Activated T-cell treated with anti-CD3 and anti-CD28 coated beads for 4 hours (primary cell): ENCODE results near the gene CACNG4.

Experiments
- DNase-seq: peaks from one replicate; pipeline ENCODE4 v3.0.0-alpha.2; 2020

Gene CACNG4

DNA sequence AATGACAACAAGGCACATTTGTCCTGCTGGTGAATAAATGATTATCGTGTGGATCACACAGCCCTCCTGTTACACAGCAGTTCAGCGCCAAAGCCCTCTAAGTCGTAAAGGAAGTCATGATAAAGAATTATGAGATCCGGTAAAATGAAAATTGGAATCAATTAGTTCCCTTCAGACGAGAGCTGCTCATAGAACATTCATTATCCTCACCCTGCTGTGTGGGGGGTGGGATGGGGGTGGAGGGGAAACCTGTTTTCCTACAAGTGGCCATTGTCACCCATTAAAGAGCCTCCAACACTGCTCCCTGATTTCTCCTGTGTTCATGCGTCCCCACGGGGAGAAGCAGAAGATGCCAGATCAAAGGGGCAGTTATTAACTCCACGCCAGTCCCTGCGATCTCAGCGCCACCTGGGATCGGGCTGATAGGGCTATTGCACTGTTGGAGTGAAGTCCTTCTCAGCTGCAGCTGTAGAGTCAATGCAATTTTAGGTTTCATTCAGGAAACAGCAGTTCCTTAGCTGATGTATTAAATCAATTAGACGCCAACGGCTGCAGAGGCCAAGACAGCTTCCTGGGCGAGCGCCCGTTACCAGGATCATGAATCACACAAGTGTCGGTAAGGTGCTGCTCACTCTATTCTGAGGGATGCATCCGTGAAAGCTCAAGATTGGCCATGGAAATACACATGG is 19.2 kb upstream of the CACNG4 start:
- DNase-seq, result no peak

DNA sequence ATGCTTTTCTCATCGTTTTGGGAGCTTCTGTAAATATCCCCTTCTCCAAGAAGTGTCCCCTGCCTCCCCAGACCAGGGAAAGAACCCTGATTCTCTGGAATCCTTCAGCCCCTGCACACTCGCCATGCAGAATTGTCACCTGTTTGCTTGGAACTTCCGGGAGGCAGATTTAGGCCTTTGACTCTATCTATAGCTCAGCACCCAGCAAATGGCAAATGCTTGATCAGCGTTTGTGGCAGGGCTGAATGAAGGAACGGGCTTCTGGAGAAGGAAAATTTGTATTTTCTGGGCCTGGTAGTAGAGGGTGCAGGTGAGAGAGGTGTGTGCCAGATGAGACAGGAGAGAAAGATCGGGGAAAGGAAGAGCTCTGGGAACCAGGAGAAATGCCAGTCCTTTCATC is 18.3 kb upstream of the CACNG4 start:
- DNase-seq, result no peak

DNA sequence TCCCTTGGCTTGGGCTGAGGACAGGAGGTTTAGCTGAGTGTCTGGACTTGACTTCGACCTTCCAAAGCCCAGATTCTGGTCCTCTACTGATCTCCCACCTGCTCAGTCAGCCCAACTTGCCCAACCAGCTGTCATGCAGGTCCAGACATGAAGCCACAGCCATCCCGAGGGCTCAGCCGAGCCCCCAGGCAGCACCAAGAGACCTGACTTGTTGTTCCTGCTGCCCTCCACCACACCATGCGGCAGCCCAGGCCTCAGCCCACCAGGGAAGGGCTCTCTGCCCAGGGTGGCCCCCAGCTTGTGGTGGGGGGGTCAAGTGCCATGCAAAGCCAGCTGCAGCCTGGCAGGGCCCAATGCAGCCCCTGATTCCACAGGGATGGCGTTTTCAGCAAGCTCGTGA is 17.2 kb upstream of the CACNG4 start:
- DNase-seq, result no peak

DNA sequence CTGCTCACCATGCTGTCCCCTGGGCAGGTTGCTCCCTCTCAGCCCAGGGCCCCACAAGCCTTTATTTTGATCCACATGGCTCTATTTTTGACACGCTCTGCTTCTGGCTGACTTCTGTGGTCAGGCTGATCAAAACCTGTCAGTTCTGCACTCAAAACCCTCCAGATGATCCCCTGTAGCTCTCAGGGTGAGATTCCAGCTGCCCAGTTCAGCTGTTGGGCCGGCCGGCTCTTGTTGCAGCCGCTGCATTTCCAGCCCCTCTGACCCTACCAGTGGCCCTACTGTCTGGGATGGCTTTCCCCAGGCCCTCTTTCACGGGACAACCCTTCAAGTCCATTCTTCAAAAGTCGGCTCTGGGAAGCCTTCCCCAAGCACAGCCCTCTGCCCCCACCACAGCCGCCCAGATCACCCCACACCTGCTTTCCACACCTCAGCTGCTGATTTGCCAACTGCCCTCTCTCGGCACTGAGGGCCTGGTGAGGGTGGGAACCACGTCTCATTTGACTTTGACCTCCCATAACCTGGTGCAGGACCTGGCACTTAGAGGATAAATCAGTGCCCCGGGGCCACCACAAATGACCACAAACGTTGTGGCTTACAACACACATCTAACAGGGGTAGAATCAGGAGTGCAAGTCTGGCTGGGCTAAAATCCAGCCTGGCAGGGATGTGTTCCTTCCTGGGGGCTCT is 16.3 kb upstream of the CACNG4 start:
- no peak for DNase-seq

DNA sequence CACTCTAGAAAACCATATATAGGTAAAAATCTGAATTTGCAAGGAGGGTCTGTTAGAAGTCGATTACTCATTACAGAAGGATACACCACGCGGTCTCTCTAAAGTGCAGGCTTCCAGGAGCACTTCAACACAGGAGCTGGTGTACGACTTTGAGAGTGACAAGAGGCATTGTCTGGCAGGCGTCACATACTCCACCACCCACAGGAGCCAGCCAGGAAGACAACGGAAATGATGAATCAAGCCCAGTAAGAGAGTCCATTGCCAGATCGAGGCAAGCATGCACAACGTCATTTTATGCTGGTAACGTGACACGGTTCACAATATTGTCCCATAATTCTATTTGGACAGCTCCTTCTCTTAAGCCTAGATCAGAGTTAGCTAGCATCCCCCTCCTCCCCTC is 15.0 kb upstream of the CACNG4 start:
- no peak for DNase-seq

DNA sequence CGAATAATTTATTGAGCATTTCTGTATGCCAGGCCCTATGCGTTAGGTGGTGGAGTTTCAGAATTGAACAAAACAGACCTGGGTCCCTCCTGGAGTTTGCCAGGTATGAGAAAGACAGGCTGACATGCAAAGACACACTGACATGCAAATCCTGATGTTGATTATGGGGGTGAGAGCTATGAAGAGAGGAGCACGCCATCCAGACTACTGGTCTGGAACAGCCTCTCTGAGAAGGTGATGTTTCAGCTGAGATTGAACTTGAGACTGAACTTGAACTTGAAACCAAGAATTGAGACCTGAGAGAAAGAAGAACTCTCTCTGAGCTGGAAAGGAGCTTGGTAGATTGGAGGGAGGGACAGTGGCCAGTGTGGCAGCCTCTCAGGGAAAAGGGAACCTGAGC is 14.2 kb upstream of the CACNG4 start:
- no peak for DNase-seq

DNA sequence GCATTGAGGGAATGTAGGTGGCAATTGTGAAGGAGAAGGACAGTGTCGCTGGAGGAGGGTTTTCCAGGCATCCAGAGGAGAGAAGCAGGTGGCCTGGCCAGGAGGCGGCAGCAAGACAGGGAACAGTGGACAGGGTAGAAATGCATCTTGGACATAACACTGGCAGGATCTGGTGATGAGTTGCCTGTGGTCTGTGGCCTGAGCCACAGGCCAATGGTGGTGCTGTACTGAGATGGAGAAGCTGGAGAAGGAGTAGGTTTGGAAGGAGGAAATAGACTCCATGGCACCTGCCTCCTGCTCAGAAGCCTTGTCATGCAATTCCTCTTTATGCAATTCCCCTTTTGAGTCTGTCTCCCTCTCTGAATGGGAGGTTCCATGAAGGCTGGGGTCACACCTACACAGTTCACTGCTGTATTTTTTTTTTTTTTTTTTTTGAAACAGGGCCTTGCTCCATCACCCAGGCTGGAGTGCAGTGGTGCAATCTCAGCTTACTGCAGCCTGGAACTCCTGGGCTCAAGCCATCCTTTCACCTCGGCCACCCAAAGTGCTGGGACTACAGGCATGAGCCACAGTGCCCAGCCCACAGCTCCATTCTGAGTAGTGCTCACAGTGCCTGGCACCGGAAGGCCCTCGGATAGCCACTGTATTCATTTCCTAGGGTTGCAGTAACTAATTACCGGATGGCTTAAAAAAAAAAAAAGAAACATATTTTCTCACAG is 13.5 kb upstream of the CACNG4 start:
- DNase-seq, result no peak

DNA sequence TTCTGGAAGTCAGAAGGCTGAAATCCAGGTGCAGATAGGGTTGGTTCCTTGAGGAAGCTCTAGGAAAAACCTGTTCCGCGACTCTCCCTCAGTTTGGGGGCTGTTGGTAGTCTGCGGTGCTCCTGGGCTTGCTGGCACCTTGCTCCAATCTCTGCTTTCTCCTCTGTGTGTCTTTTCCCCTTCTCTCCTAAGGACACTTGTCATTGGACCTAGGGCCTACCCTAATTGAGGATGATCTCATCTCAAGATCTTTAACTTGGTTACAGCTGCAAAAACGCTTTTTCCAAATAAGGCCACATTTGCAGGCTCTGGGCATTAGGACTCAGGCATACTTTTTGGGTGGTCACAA is 12.9 kb upstream of the CACNG4 start:
- no peak for DNase-seq

DNA sequence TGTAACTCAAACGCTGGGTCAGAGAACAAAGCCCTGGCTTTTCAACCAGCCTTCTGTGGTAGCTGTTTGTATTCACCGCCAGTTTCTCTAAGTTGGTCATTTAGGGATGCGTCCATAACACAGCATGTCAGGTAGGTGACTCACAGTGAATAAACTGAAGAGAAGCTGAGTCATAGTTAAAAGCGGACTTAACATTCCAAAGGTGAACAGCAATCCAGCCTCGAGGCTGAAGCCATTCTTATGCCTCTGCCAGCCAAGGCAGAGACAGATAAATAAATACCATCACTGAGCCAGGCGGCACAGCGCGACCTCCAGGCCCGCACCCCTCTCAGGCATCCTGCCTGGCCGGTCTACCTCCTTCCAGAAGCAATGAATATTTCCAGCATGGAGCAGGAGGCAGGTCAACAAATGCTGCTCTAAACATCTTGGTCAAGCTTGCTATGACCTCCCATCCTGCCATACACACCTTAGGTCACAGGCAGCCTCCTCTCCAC is 12.4 kb upstream of the CACNG4 start:
- no peak for DNase-seq

DNA sequence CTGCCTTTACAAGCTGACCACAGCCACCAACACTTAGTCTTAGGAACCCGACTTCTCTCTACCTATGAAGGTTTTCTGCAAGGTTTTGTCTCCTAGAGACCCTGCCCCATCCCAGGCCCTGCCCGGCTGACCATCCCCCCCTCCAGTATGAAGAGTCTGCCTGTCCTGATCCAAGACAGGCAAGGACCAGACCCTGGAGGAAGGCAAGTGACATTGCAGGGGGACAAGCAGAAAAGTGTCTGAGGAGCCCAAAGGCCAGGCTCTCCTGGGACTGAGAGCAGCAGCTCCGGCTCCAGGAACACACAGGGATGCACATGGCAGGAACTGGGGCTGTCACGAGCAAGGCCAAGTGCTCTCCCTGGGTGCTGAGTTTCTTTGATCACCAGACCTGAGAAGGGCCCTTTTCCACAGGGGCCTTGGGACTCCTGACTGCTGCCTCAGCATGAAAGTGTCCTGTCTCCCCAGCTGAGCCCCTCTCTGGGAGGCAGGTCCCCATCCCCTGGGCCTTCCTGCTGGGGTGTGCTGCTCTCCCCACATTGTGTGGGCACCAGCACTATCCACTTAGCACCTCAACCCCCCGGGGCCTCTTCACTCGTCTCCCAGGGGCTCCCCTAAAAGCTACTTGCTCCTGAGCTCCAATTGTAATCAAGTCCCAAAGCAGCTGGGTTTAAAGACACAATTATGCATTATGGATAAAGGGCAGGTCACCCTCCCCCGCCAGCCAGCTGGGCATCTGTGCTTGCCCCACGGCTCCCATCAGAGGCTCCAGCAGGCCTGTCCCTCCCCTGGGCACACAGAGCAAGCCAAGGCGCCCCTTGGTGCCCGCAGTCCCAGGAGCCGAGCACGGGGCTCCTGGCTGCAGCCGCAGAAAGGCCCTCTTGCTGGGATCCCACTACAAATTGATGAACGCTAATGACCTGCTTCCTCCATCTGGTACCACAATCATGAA is 11.6 kb upstream of the CACNG4 start:
- no peak for DNase-seq

DNA sequence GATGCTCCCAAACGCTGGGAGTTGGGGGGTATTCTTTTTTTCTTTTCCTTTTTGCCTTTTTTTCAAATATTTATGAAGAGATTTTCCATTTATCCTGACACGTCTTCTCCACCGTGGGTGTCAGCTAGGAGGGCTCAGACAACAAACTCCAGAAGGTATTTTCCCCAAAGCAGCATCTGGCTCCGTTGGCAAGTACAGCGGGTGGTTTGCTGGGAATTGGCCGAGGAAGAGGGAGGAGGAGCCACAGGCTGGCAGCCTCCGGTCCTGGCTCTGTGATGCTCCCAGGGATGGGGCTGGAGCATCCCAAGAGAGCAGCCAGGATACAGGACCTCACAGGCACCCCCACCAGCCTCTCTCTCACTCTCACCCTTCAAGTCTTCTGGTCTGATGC is 10.9 kb upstream of the CACNG4 start:
- no peak for DNase-seq

DNA sequence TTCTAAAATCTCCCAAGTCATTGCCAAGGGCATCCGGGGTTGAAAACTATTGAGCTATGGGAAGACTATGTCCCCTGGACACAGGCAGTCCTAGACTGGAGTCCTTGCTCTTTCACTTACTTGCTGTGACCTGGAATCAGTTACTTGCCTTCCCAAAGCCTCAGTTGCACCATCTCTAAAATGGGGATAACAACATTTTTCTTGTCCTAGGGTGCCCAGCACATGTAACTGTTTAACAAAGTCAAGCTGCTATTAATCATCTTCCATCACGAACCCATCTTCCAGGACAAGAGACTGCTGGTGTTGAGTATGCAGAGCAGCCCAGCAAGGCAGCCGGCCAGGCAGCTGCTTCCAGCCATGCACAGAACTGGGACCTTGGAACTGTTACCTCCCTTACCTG is 9.9 kb upstream of the CACNG4 start:
- no peak for DNase-seq

DNA sequence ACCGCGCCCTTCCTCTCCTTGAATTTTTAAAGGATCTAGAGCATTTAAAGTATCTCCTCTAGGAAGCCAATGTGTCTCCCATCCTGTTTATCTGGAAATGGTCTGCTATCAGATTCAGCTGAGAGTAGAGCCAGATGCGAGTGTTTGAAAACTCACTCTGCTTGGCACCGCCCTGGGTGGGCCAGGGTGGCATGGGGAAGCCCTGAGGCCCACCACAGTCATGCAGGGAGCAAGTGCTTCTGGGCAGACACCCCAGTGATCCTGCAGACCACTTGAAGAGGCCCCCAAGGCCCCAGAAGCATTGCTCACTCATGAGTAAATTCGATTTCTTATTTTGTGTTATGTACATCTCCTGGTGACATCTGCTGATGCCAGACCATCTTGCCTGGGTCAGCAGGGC is 8.7 kb upstream of the CACNG4 start:
- no peak for DNase-seq

DNA sequence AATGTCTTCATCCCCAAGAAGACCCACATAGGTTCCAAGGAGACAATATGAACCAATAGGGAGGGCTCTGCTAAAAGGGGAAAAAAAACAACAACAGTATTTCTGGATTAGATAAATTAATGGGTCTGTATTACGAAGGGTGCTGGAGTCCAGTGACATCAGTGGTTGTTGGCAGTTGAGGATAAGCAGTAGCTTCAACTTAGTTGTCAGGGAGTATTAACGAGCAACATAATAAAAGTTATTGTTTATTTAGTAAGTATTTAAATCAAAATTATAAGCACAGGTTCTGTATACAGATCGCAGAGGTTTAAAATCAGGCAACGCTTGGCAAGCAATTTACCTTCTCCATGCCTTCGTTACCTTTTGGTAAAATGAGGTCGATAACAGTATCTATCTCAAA is 7.6 kb upstream of the CACNG4 start:
- no peak for DNase-seq

DNA sequence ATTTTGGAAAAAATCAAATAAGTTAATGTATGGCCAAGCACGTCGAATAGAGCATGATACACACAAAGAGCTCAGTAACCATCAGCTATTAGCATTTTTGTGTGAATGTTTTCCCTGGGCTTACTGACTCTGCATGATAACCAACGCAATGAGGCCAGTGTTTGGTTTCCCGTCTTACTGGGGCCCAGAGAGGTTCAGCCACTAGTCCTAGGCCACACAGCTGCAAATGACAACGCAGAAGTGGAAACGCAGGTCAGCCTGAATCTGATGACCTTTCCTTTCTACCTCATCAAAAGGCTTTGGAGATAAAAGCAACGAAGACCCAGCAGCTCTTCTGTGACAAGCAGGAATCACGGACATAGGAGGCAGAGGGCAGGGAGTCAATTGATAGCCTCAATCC is 7.2 kb upstream of the CACNG4 start:
- DNase-seq, result no peak

DNA sequence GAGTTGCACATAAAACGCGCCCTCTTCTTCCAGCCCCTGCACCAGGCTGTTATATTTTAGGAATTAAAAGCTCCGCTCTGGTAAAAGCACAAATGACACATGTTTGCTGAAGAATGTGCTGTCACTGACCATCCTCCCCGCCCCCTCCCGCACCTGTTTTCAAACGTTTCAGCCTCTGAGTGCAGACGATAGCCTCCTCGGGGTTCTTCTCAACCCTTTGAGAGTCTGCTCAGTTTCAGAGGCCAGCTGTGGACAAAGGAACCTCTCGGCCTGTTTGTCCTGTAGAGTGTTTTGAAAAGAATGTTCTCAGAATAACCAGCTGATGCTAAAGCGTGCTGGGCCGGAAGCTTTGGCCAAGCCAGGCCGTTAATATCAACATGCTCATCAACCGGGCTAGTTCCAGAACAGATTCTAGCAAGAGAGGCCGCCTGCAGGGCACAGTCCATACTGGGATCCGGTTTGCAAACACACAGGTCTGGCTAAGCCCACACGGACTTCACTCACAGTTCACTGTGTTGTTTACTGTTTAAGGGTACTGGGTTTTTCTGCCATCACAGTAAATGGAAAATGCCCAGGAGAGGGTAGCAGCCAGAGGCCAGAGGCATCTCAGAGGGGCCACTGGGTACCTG is 6.4 kb upstream of the CACNG4 start:
- no peak for DNase-seq

DNA sequence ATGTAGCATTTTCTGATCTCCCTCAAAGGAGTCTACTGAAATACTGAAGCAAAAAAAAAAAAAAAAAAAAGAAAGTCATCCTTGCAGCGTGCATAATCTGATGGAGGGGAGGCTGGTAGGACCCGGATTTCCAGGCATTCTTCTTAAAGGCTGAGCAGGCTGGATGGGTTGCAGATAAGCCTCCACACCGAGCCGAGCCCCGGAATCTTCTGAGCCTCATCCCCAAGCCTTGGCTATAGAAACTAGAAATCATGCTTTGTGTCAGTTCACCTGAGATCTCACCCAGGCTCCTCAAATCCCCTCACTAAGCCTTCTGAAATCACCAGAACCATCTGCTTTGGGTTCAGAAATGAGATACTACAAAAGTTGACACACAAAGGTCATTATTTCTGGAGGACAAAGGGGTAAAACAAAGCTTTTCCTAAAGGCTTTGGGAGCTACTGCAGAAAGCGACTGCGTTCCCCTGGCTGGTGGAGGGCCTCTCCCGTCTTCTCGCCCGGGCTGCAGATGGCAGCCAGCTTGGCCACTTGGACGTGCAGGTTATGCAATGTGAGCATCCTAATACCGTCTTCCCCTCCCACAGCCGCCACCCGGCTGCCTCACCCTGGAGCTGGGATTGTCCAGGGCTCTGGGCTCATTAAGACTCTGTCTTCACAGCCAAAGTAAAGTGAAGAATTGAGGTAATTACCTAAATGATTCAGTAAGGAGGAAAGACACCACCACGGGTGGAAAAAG is 4.7 kb upstream of the CACNG4 start:
- DNase-seq, result no peak

DNA sequence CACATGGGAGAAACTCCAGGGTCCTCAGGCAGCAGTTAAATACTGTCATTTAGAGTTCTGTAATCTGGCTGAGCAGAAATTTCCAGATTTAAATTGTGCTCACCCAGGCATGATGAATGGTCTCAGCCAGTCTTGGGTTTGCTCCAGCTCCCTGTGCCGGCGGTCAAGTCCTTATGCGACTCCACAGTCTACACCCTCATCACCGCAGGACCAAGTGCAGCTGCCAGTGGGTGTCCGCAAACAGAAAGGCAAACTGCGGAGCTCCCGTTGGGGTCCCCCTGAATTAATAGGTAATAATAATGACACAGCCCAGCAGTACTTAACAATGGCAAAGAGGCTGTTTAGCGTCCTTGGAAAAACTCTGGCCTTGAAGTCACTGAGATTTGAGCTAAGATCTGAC is 3.9 kb upstream of the CACNG4 start:
- DNase-seq, result no peak

DNA sequence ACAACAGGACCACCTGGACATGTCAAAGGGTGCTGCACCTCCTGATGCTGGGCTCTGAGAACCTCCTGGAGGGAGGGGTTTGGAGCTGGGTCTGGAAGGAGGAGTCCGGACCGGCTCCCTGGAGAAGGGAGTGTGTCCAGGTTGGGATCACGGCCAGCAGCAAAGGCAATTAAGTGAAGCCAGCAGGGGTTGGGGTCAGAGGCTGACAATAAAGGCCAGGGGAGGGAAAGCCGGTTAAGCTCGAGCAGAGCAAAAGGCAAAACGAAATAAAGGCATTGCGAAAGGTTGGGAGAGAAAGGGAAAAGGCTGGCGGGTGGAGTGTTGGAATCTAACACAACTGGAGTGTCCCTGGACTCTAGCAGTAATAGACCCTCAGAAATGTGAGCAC is 992 bp upstream of the CACNG4 start:
- no peak for DNase-seq

DNA sequence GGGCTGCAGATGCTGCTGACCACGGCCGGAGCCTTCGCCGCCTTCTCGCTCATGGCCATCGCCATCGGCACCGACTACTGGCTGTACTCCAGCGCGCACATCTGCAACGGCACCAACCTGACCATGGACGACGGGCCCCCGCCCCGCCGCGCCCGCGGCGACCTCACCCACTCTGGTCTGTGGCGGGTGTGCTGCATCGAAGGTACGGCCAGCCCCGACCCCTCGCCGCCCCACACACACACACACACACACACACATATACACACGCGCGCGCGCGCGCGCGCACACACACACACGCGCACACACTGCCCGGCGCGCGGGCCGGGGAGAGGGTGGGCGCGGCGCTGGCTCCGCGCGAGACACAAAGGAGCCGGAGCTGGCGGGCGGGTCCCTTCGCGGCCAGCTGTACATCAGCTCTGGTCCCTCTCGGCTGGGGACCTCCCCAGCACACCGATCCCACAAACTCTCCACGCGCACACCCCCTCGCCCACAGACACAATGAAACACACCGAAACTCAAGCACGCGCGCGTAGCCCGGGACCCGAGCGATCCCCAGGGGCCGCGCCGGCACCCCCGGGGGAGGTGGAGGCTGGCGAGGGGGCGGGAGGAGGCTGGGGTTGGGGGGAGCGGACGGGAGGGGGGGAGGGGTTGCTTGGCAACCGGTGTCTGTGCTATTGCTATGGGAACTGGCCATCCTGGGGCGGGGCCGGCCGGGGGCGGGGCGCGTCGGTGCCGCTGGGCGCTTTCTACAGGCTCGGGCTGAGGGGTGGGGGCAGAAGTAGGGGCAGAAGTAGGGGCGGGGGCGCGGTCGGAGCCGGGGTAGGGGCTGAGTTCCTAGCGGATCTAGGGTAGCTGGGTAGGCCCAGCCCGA is 658 bp downstream of the CACNG4 start:
- no peak for DNase-seq

DNA sequence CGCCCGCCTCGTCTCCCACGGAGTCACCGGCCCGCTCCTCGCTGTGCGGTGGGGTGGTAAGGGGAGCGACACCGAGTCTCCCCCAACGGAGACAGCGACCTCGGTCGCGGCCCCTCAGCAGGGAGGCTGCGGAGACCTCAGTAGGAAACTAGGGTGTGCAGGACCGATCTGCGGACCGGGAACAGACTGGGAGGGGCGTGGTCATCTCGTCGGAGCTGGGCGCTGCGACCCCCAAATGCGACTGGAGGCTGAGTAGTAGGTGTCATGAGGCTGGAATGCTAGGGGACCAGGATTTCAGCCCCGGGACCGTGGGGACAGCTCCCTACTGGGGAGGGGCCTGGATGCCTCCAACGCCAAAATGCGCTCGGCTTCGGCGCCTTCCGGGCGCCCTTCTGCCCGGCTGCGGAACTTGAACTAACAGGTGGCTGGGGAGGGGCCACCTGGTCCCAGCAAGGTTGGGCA is 1.3 kb downstream of the CACNG4 start:
- no peak for DNase-seq
